HCT116 (cell line): ENCODE data around the gene ERBIN. TPM values are rescaled to one million over a fixed set of nuclear protein-coding genes. Genes with fewer than 3 reads are reported as not detected.

ENCODE experiments used
- ATAC-seq: fragments of 200-7000 bp; cut with Tn5 transposase; 2 replicates; pipeline ENCODE4 v1.9.1; 2020; ENCODE audit warnings: mild to moderate bottlenecking, moderate library complexity
- BruUV-seq: library from RNA; stranded (reverse); fragments of 400-500 nt; replicated peaks from 2 replicates; lab custom pipeline; 2021; lab: Mats Ljungman, UMichigan
- CTCF ChIA-PET: fragments of 300-600 bp; sonication (Branson Sonifier 250); formaldehyde crosslinking; loops from one replicate; lab custom pipeline; 2021; ENCODE audit warnings: antibody characterized with exemption; lab: Charles Lee
- POLR2A ChIA-PET: fragments of 300-600, 350-600 bp; sonication (Branson Sonifier 250); formaldehyde crosslinking; loops from one replicate; lab custom pipeline; 2021; ENCODE audit warnings: antibody characterized with exemption; lab: Charles Lee
- RAD21 ChIA-PET, 2 experiments: fragments of 300-600 bp; sonication (Branson Sonifier 250); formaldehyde crosslinking; loops; one replicate each; lab custom pipeline; 2023; ENCODE audit warnings: low total read pairs in 2 of 2; ENCODE audit not compliant: uncharacterized antibody in 2 of 2, unreplicated experiment in 2 of 2, low non-redundant PET in 1 of 2; lab: Charles Lee
- DNase-seq: peaks from one replicate; pipeline ENCODE4 v3.0.0-alpha.2; 2010; ENCODE audit warnings: low read depth, low spot score
- H2AFZ ChIP-seq: fragments of 200-600 bp; shearing (Covaris generic), sonication (generic); 2 replicates; pipeline ENCODE4 v1.6.1; 2017; ENCODE audit warnings: low read depth, mixed run types, mixed read lengths, antibody characterized with exemption, low read length; ENCODE audit not compliant: poor library complexity, severe bottlenecking
- H3K27ac ChIP-seq: 2 replicates; pipeline ENCODE4 v1.5.1; 2012; ENCODE audit warnings: low read depth, low read length
- H3K27me3 ChIP-seq: fragments of 200-600 bp; sonication (generic); 2 replicates; pipeline ENCODE4 v1.6.1; 2016; ENCODE audit warnings: mixed run types, low read length, mixed read lengths; ENCODE audit not compliant: insufficient read depth
- H3K36me3 ChIP-seq, 2 experiments: fragments of 200-500 bp in 1 of 2; fragments of 200-600 bp in 1 of 2; sonication (Bioruptor generic) in 1 of 2; sonication (generic) in 1 of 2; 2 replicates each; pipeline versions ENCODE4 v1.5.1 to v1.6.1; 2014 to 2016; ENCODE audit warnings: low read length in 2 of 2, inconsistent platforms in 1 of 2, mixed read lengths in 1 of 2, mixed run types in 1 of 2; ENCODE audit not compliant: insufficient read depth in 2 of 2, control insufficient read depth in 1 of 2
- H3K4me1 ChIP-seq, 2 experiments: fragments of 200-600 bp in 1 of 2; sonication (generic) in 1 of 2; 2 replicates each; pipeline versions ENCODE4 v1.5.1 to v1.6.1; 2012 to 2017; ENCODE audit warnings: low read length in 2 of 2, inconsistent platforms in 1 of 2, mild to moderate bottlenecking in 1 of 2, mixed read lengths in 1 of 2, mixed run types in 1 of 2, moderate library complexity in 1 of 2; ENCODE audit not compliant: insufficient read depth in 2 of 2, control insufficient read depth in 1 of 2
- H3K4me2 ChIP-seq: fragments of 200-600 bp; sonication (generic); 2 replicates; pipeline ENCODE4 v1.6.1; 2017; ENCODE audit warnings: mixed run types, low read length, mixed read lengths
- H3K4me3 ChIP-seq, 2 experiments: fragments of 200-600 bp in 1 of 2; sonication (generic) in 1 of 2; replicated peaks in 1 of 2; 2 replicates each; pipeline ENCODE4 v1.5.1; 2011 to 2016; ENCODE audit warnings: low read length in 2 of 2, control low read depth in 1 of 2, low read depth in 1 of 2, mild to moderate bottlenecking in 1 of 2, mixed read lengths in 1 of 2, mixed run types in 1 of 2
- H3K79me2 ChIP-seq: fragments of 200-600 bp; sonication (generic); 2 replicates; pipeline ENCODE4 v1.6.1; 2017; ENCODE audit warnings: mild to moderate bottlenecking, mixed run types, low read length, moderate library complexity, mixed read lengths; ENCODE audit not compliant: insufficient read depth
- H3K9ac ChIP-seq: fragments of 200-600 bp; sonication (generic); 2 replicates; pipeline ENCODE4 v1.6.1; 2016; ENCODE audit warnings: low read length, mixed read lengths
- H3K9me2 ChIP-seq: fragments of 200-600 bp; sonication (generic), shearing (Covaris generic); 2 replicates; pipeline ENCODE4 v1.6.1; 2017; ENCODE audit warnings: mixed run types, mild to moderate bottlenecking, moderate library complexity; ENCODE audit not compliant: insufficient read depth
- H3K9me3 ChIP-seq, 2 experiments: fragments of 200-500 bp in 1 of 2; fragments of 200-600 bp in 1 of 2; sonication (Bioruptor generic) in 1 of 2; sonication (generic) in 1 of 2; 2 replicates each; pipeline ENCODE4 v1.6.1; 2014 to 2017; ENCODE audit warnings: low read length in 2 of 2, mixed read lengths in 2 of 2, inconsistent platforms in 1 of 2, low read depth in 1 of 2, mild to moderate bottlenecking in 1 of 2, mixed run types in 1 of 2, moderate library complexity in 1 of 2; ENCODE audit not compliant: control insufficient read depth in 1 of 2, insufficient read depth in 1 of 2
- H4K20me1 ChIP-seq: fragments of 200-600 bp; sonication (generic), shearing (Covaris generic); 2 replicates; pipeline ENCODE4 v1.6.1; 2017; ENCODE audit warnings: mixed run types, mild to moderate bottlenecking, moderate library complexity; ENCODE audit not compliant: insufficient read depth
- CBX3 ChIP-seq: IDR thresholded peaks from 2 replicates; pipeline ENCODE4 v1.6.1; 2012; ENCODE audit warnings: low read depth
- CEBPB ChIP-seq: IDR thresholded peaks from 2 replicates; pipeline ENCODE4 v1.6.1; 2012; ENCODE audit warnings: low read depth
- EZH2 ChIP-seq: fragments of 200-600 bp; sonication (generic); IDR thresholded peaks from 2 replicates; pipeline ENCODE4 v1.6.1; 2017; ENCODE audit warnings: antibody characterized with exemption, mixed run types
- EZH2phosphoT487 ChIP-seq: fragments of 200-600 bp; IDR thresholded peaks from 2 replicates; pipeline ENCODE4 v1.6.1; 2018; ENCODE audit warnings: antibody characterized with exemption, borderline replicate concordance
- FOSL1 ChIP-seq: IDR thresholded peaks from 2 replicates; pipeline ENCODE4 v1.6.1; 2012; ENCODE audit warnings: low read depth
- JUND ChIP-seq: IDR thresholded peaks from 2 replicates; pipeline ENCODE4 v1.6.1; 2012
- POLR2A ChIP-seq: IDR thresholded peaks from 2 replicates; pipeline ENCODE4 v1.7.0; 2011; ENCODE audit warnings: borderline replicate concordance; ENCODE audit not compliant: insufficient read depth, insufficient read length; ENCODE audit errors: extremely low read depth
- REST ChIP-seq: IDR thresholded peaks from 2 replicates; pipeline ENCODE4 v1.6.1; 2012; ENCODE audit warnings: low read depth
- SP1 ChIP-seq: IDR thresholded peaks from 2 replicates; pipeline ENCODE4 v1.6.1; 2012; ENCODE audit warnings: low read depth
- SRF ChIP-seq: IDR thresholded peaks from 2 replicates; pipeline ENCODE4 v1.6.1; 2012; ENCODE audit warnings: low read depth
- TCF7L2 ChIP-seq: IDR thresholded peaks from 2 replicates; pipeline ENCODE4 v1.7.0; 2011; ENCODE audit warnings: borderline replicate concordance, inconsistent platforms; ENCODE audit not compliant: insufficient read depth, insufficient read length; ENCODE audit errors: extremely low read depth
- ZBTB33 ChIP-seq: IDR thresholded peaks from 2 replicates; pipeline ENCODE4 v1.6.1; 2011; ENCODE audit warnings: mild to moderate bottlenecking, low read length, moderate library complexity; ENCODE audit not compliant: insufficient replicate concordance; ENCODE audit errors: extremely low read depth
- ZFX ChIP-seq: fragments of 450-650 bp; IDR thresholded peaks from 2 replicates; pipeline ENCODE4 v1.6.1; 2017
- ZNF274 ChIP-seq: fragments of 200-500 bp; sonication (Bioruptor generic); IDR thresholded peaks from 2 replicates; pipeline ENCODE4 v1.6.1; 2014; ENCODE audit warnings: mild to moderate bottlenecking, low read depth, low read length, inconsistent platforms
- intact Hi-C: fragments of 100-400 bp; cut with micrococcal nuclease; formaldehyde crosslinking; loops from 2 replicates; pipeline ENCODE4 v1.10.0; 2022
- total RNA-seq: library from RNA; stranded (reverse); gene quantifications from one replicate; pipeline ENCODE4 v1.2.1, GENCODE V29; 2021; ENCODE audit not compliant: unreplicated experiment
- TF ChIP-seq, protein P1 (sequence below): IDR thresholded peaks from 2 replicates; pipeline ENCODE4 v1.6.1; 2012
- TF ChIP-seq, protein P2 (sequence below): IDR thresholded peaks from 2 replicates; pipeline ENCODE4 v1.6.1; 2012

Gene ERBIN
- total RNA-seq, 1 experiment from 2014 or later: 57.4 TPM

DNA sequence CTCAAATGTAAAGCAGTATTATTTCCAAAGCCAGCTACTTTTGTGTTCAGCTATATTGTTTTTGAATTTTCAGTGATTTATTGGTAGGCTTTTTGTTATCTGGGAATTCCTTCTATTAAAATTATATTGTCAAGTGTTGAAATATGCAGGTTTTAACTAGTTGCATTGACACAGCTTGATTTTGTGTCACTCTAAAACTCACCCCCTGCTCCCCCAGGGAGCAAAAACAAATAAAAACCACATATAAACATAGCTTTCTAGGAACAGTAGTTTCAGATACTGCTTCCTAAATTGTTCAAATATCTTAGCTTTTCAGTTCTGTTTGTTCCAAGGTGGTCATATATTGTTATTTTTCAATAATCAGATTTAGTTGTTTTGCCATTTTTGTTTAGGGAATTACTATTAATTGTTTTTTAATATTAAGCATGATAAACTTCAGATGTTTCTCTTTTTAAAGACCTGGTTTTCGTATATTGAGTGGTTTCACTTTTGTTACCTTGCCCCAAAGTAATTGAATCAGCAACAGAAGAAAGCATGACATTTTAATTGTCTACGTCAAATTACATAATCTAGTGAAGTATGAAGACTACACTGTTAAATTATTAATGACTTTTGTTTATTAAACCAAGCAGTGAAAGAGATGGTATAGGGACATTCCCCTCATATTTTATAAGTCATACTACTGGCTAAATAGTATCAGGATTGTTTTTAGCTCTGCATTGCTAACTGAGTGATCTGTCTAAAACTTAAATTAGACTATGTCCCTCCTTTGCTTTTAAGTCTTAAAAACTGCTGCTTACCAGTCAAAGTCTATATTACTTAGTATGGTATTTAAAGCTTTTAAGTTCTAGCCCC lies 43.4 kb downstream of the ERBIN start (continued):
- TF ChIP-seq EZH2phosphoT487 (no peak), TCF7L2 (no peak), ZBTB33 (no peak), FOSL1 (no peak), ZNF274 (no peak), POLR2A (no peak), SP1 (no peak), EZH2 (no peak)
- TF ChIP-seq, protein P1, sequence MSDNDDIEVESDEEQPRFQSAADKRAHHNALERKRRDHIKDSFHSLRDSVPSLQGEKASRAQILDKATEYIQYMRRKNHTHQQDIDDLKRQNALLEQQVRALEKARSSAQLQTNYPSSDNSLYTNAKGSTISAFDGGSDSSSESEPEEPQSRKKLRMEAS: no peak
- TF ChIP-seq, all 23 proteins: peak for 0

DNA sequence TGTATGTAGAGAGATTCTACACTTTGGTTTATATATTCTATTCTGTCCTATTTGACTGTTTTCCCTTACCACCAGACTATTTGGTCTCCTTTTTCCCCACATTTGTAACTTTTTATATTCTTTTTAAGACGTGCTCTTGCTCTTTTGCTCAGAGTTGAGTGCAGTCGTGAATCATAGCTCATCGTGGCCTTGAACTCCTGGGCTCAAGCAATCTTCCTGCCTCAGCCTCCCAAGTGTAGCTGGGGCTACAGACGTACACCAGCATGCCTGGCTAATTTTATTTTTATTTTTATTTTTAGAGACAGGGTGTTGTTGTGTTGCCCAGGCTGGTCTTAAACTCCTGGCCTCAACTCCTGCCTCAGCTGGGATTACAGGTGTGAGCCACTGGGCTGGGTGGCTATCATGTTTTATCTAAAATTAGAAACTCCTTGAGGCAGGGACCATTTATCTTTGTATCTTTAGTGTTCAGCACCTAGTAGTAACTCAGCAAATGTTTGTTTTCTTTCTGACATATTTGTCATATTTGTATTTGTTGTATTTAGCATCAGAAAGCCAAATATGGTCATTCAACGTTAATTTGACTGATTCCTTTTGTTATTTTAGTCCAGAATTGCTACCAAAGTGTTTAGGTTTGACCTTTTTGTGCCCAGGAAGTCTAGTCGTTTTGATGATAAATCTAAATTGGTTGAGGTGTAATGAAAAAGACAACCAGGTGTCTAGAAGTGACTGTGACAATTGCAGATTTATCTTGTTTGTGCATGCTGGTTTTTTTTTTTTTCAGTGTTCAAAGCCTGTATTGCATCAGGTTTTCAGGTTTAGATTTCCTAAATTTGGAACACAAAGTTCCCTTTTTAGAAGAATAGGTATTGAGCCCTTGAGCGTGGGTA lies 44.3 kb downstream of the ERBIN start:
- no peaks in the 10 kb centered on the region for H3K36me3 ChIP-seq
- peaks cover 18% of the 10 kb centered on the region; the same call in 1 of the 2 replicates for H4K20me1 ChIP-seq
- peaks cover 98% of the 10 kb centered on the region for H3K79me2 ChIP-seq
- no TSS peak for BruUV-seq
- H3K27me3 ChIP-seq: no peaks in the 10 kb centered on the region
- ATAC-seq (no peak), DNase-seq (no peak)
- no peak overlapping the region for H3K9ac ChIP-seq
- H2AFZ ChIP-seq: no peak overlapping the region
- no peak overlapping the region for H3K4me2 ChIP-seq
- no peaks in the 10 kb centered on the region for H3K9me3 ChIP-seq
- H3K9me2 ChIP-seq: no peaks in the 10 kb centered on the region
- intact Hi-C loops: no loop called here
- POLR2A ChIA-PET: no interaction called here
- no peaks in the 10 kb centered on the region for H3K4me1 ChIP-seq
- no peak overlapping the region for H3K4me3 ChIP-seq
- no peak overlapping the region for H3K27ac ChIP-seq
- CTCF ChIA-PET: no interaction called here
- RAD21 ChIA-PET: interaction anchor here in 1 of 2 experiments (0.6 kb wide), 1 partner anchor 24 kb away, joined by 3 read pairs; no protein-coding TSS in a partner anchor
- no peak for TF ChIP-seq CBX3
- TF ChIP-seq, protein P2, sequence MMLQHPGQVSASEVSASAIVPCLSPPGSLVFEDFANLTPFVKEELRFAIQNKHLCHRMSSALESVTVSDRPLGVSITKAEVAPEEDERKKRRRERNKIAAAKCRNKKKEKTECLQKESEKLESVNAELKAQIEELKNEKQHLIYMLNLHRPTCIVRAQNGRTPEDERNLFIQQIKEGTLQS: no peak
- TF ChIP-seq JUND: no peak
- TF ChIP-seq REST: no peak
- no peak for TF ChIP-seq FOSL1
- no peak for TF ChIP-seq CEBPB
- TF ChIP-seq TCF7L2: no peak
- TF ChIP-seq POLR2A: no peak
- TF ChIP-seq SRF: no peak
- no peak for TF ChIP-seq ZFX
- TF ChIP-seq SP1: no peak
